ENCODE data around the gene ZNF407. TPM values are rescaled to one million over a fixed set of nuclear protein-coding genes. Genes with fewer than 3 reads are reported as not detected.
A peak's percentile ranks its signal among the peaks of the same experiment; 100 is the strongest.
"Not testable (repeated sequence)": the region's sequence is repeated elsewhere in the genome, so short reads cannot be mapped to it uniquely, and the experiment has no call there.

The ZNF407 gene
- total and polyA plus RNA-seq, 4 donors = 1.9 to 16.5 (median 6.6) TPM

GRCh38 chr18:74563999-74564398, 33.7 kb upstream of the ZNF407 start:
- Histone ChIP-seq H3K4me3 (ENCODE audit: low read depth in 1 of 3, low read length in 3 of 3) (no peak overlapping the region), H3K4me1 (ENCODE audit: control insufficient read depth in 4 of 4, insufficient read depth in 4 of 4, low read length in 3 of 4) (peaks cover 3 to 16% (median 8%) of the 10 kb centered on the region in 4 donors), H3K36me3 (ENCODE audit: control insufficient read depth in 4 of 4, insufficient read depth in 3 of 4, low read depth in 1 of 4, low read length in 3 of 4) (peaks cover 2 to 10% (median 4%) of the 10 kb centered on the region in 4 donors), H3K27me3 (ENCODE audit: control insufficient read depth in 4 of 4, insufficient read depth in 4 of 4, low read length in 3 of 4) (no peaks in the 10 kb centered on the region), H3K27ac (ENCODE audit: low read depth in 1 of 2, low read length in 2 of 2) (no peak overlapping the region), H3K9ac (ENCODE audit: low read depth in 1 of 2, low read length in 2 of 2) (no peak overlapping the region), H3K9me3 (ENCODE audit: control insufficient read depth in 4 of 4, low read length in 3 of 4) (no peaks in the 10 kb centered on the region)
- DNase-seq (ENCODE audit: low spot score) = no peak
- TF ChIP-seq GABPA (IDR thresholded peaks at IDR 0.05 in 1 of 2, conservative IDR thresholded peaks at IDR 0.05 in 1 of 2) = no peak
- TF ChIP-seq EGR1 (IDR thresholded peaks at IDR 0.05; ENCODE audit: low read depth in 2 of 2) = no peak
- 35% methylated on average over 3 of the region's 3 CpGs for WGBS

DNA sequence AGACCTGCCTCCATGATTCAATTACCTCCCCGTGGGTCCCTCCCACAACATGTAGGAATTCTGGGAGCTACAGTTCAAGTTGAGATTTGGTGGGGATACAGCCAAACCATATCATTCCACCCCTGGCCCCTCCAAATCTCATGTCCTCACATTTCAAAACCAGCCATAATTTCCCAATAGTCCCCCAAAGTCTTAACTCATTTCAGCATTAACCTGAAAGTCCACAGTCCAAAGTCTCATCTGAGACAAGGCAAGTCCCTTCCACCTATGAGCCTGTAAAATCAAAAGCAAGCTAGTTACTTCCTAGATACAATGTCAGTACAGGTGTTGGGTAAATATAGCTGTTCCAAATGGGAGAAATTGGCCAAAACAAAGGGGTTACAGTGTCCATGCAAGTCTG, 32.5 kb upstream of the ZNF407 start:
- not testable (repeated sequence) for H3K36me3 ChIP-seq (ENCODE audit: control insufficient read depth in 4 of 4, insufficient read depth in 3 of 4, low read depth in 1 of 4, low read length in 3 of 4); H3K27me3 ChIP-seq (ENCODE audit: control insufficient read depth in 4 of 4, insufficient read depth in 4 of 4, low read length in 3 of 4); DNase-seq (ENCODE audit: low spot score); H3K4me3 ChIP-seq (ENCODE audit: low read depth in 1 of 3, low read length in 3 of 3); H3K9me3 ChIP-seq (ENCODE audit: control insufficient read depth in 4 of 4, low read length in 3 of 4); H3K9ac ChIP-seq (ENCODE audit: low read depth in 1 of 2, low read length in 2 of 2); H3K27ac ChIP-seq (ENCODE audit: low read depth in 1 of 2, low read length in 2 of 2)
- WGBS = 78% methylated on average over 1 of the region's 1 CpG
- H3K4me1 ChIP-seq (ENCODE audit: control insufficient read depth in 4 of 4, insufficient read depth in 4 of 4, low read length in 3 of 4) = peaks cover 3 to 16% (median 8%) of the 10 kb centered on the region in 4 donors
- TF ChIP-seq HNF4G (IDR thresholded peaks at IDR 0.05) (peak; percentile 78), HNF4A (conservative IDR thresholded peaks at IDR 0.05) (peak; percentile 92 to 94), JUND (IDR thresholded peaks at IDR 0.05) (peak in 1 of 2 donors; percentile 32), YY1 (IDR thresholded peaks at IDR 0.05) (peak; percentile 42), SP1 (IDR thresholded peaks at IDR 0.05) (peak; percentile 78), GABPA (IDR thresholded peaks at IDR 0.05 in 1 of 2, conservative IDR thresholded peaks at IDR 0.05 in 1 of 2) (peak in 1 of 2 donors; percentile 48), RXRA (IDR thresholded peaks at IDR 0.05) (peak; percentile 21 to 66), MAX (IDR thresholded peaks at IDR 0.05) (peak; percentile 41)
- TF ChIP-seq, protein P1, sequence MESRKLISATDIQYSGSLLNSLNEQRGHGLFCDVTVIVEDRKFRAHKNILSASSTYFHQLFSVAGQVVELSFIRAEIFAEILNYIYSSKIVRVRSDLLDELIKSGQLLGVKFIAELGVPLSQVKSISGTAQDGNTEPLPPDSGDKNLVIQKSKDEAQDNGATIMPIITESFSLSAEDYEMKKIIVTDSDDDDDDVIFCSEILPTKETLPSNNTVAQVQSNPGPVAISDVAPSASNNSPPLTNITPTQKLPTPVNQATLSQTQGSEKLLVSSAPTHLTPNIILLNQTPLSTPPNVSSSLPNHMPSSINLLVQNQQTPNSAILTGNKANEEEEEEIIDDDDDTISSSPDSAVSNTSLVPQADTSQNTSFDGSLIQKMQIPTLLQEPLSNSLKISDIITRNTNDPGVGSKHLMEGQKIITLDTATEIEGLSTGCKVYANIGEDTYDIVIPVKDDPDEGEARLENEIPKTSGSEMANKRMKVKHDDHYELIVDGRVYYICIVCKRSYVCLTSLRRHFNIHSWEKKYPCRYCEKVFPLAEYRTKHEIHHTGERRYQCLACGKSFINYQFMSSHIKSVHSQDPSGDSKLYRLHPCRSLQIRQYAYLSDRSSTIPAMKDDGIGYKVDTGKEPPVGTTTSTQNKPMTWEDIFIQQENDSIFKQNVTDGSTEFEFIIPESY (IDR thresholded peaks at IDR 0.05) = peak; percentile 54

DNA sequence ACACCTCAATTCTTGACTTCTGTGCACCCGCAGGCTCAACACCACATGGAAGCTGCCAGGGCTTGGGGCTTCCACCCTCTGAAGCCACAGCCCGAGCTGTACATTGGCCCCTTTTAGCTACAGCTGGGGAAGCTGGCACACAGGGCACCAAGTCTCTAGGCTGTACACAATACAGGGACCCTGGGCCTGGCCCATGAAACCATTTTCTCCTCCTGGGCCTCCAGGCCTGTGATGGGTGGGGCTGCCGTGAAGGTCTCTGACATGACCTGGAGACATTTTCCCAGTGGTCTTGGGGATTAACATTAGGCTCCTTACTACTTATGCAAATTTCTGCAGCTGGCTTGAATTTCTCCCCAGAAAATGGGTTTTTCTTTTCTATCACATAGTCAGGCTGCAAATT, 31.7 kb upstream of the ZNF407 start:
- H3K27ac ChIP-seq (ENCODE audit: low read depth in 1 of 2, low read length in 2 of 2); H3K36me3 ChIP-seq (ENCODE audit: control insufficient read depth in 4 of 4, insufficient read depth in 3 of 4, low read depth in 1 of 4, low read length in 3 of 4); H3K9me3 ChIP-seq (ENCODE audit: control insufficient read depth in 4 of 4, low read length in 3 of 4); DNase-seq (ENCODE audit: low spot score); H3K27me3 ChIP-seq (ENCODE audit: control insufficient read depth in 4 of 4, insufficient read depth in 4 of 4, low read length in 3 of 4); H3K9ac ChIP-seq (ENCODE audit: low read depth in 1 of 2, low read length in 2 of 2); H3K4me3 ChIP-seq (ENCODE audit: low read depth in 1 of 3, low read length in 3 of 3): not testable (repeated sequence)
- WGBS = 80% methylated on average over 3 of the region's 3 CpGs
- H3K4me1 ChIP-seq (ENCODE audit: control insufficient read depth in 4 of 4, insufficient read depth in 4 of 4, low read length in 3 of 4) = peaks cover 3 to 16% (median 8%) of the 10 kb centered on the region in 4 donors

DNA sequence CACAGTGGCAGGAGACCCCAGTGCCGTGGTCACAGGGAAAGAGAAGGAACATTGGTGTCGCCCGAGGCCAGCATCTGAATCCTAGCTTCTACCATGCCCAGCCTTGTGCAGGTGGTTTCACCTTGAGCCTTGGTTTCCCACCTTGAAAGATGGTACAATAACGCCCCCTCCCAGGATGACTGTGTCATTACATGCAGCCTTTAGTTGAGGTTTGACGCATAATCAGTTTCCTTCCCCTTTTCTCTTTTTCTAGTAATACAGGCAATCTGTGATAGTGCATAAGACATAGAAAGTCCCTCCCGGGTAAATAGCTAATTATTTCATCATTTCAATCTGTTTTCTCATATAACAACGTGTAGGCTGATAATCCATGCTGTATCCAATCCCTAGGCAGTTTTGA, 29.8 kb upstream of the ZNF407 start:
- no peaks in the 10 kb centered on the region for H3K27me3 ChIP-seq (ENCODE audit: control insufficient read depth in 4 of 4, insufficient read depth in 4 of 4, low read length in 3 of 4)
- peaks cover 3 to 16% (median 8%) of the 10 kb centered on the region in 4 donors for H3K4me1 ChIP-seq (ENCODE audit: control insufficient read depth in 4 of 4, insufficient read depth in 4 of 4, low read length in 3 of 4)
- no peak overlapping the region for H3K9ac ChIP-seq (ENCODE audit: low read depth in 1 of 2, low read length in 2 of 2)
- H3K27ac ChIP-seq (ENCODE audit: low read depth in 1 of 2, low read length in 2 of 2) = no peak overlapping the region
- TF ChIP-seq NR2F2 (IDR thresholded peaks at IDR 0.05) = no peak
- TF ChIP-seq RAD21 (IDR thresholded peaks at IDR 0.05) = no peak
- TF ChIP-seq HNF4A (conservative IDR thresholded peaks at IDR 0.05) = no peak
- TF ChIP-seq MAX (IDR thresholded peaks at IDR 0.05) = no peak
- TF ChIP-seq HNF4G (IDR thresholded peaks at IDR 0.05) = no peak
- TF ChIP-seq TAF1 (conservative IDR thresholded peaks at IDR 0.05) = no peak
- no peak for TF ChIP-seq FOXA2 (IDR thresholded peaks at IDR 0.05)
- no peak for TF ChIP-seq JUND (IDR thresholded peaks at IDR 0.05)
- TF ChIP-seq, protein P1 (IDR thresholded peaks at IDR 0.05) = no peak
- no peak for TF ChIP-seq SP1 (IDR thresholded peaks at IDR 0.05)
- no peak for TF ChIP-seq FOXA1 (IDR thresholded peaks at IDR 0.05)
- no peaks in the 10 kb centered on the region for H3K9me3 ChIP-seq (ENCODE audit: control insufficient read depth in 4 of 4, low read length in 3 of 4)
- DNase-seq (ENCODE audit: low spot score) = no peak
- WGBS = 74% methylated on average over 7 of the region's 7 CpGs
- H3K4me3 ChIP-seq (ENCODE audit: low read depth in 1 of 3, low read length in 3 of 3) = no peak overlapping the region
- peaks cover 0 to 3% (median 0%) of the 10 kb centered on the region in 4 donors for H3K36me3 ChIP-seq (ENCODE audit: control insufficient read depth in 4 of 4, insufficient read depth in 3 of 4, low read depth in 1 of 4, low read length in 3 of 4)
